ENCODE measurements around the gene KCNK7.

KCNK7 gene

GRCh38 chr11:65634440-65634839 is 38.8 kb upstream of the KCNK7 start:
- no peaks in the 10 kb centered on the region for H3K27me3 ChIP-seq (ENCODE audit: insufficient read depth, low read depth)
- H4K20me1 ChIP-seq (ENCODE audit: insufficient read depth), result no peaks in the 10 kb centered on the region
- H3K9ac ChIP-seq, result no peak overlapping the region
- no peaks in the 10 kb centered on the region for H3K79me2 ChIP-seq (ENCODE audit: insufficient read depth, low read depth)
- H3K4me2 ChIP-seq, result no peak overlapping the region
- no peaks in the 10 kb centered on the region; the same call in 1 of the 2 replicates for H3K36me3 ChIP-seq (ENCODE audit: insufficient read depth)
- no peak for TF ChIP-seq CTCF (conservative IDR thresholded peaks at IDR 0.05; ENCODE audit: low read depth, low read length)
- peaks cover 17% of the 10 kb centered on the region for H3K4me1 ChIP-seq (ENCODE audit: low read depth, poor library complexity, severe bottlenecking)
- no peak overlapping the region for H3K4me3 ChIP-seq (IDR thresholded peaks at IDR 0.05; ENCODE audit: insufficient read depth, low read depth, low read length)
- no peak overlapping the region for H3K27ac ChIP-seq
- H2AFZ ChIP-seq (ENCODE audit: low read depth), result no peak overlapping the region

- Histone ChIP-seq H3K9ac (no peak overlapping the region), H3K79me2 (ENCODE audit: insufficient read depth, low read depth) (no peaks in the 10 kb centered on the region), H4K20me1 (ENCODE audit: insufficient read depth) (no peaks in the 10 kb centered on the region), H3K4me1 (ENCODE audit: low read depth, poor library complexity, severe bottlenecking) (peaks cover 17% of the 10 kb centered on the region), H3K36me3 (ENCODE audit: insufficient read depth) (no peaks in the 10 kb centered on the region; the same call in 1 of the 2 replicates), H3K4me2 (no peak overlapping the region), H3K27ac (no peak overlapping the region), H2AFZ (ENCODE audit: low read depth) (no peak overlapping the region), H3K27me3 (ENCODE audit: insufficient read depth, low read depth) (no peaks in the 10 kb centered on the region), H3K4me3 (IDR thresholded peaks at IDR 0.05; ENCODE audit: insufficient read depth, low read depth, low read length) (no peak overlapping the region)
- no peak for TF ChIP-seq CTCF (conservative IDR thresholded peaks at IDR 0.05; ENCODE audit: low read depth, low read length)
Measured at GRCh38 chr11:65634109-65634436, 38.5 kb upstream of the KCNK7 start.

GRCh38 chr11:65633390-65634108 is 37.9 kb upstream of the KCNK7 start:
- Histone ChIP-seq H2AFZ (ENCODE audit: low read depth) (no peak overlapping the region), H3K79me2 (ENCODE audit: insufficient read depth, low read depth) (no peaks in the 10 kb centered on the region), H4K20me1 (ENCODE audit: insufficient read depth) (no peaks in the 10 kb centered on the region), H3K4me2 (no peak overlapping the region), H3K9ac (no peak overlapping the region), H3K36me3 (ENCODE audit: insufficient read depth) (no peaks in the 10 kb centered on the region; the same call in 1 of the 2 replicates), H3K4me1 (ENCODE audit: low read depth, poor library complexity, severe bottlenecking) (peaks cover 14% of the 10 kb centered on the region), H3K4me3 (IDR thresholded peaks at IDR 0.05; ENCODE audit: insufficient read depth, low read depth, low read length) (no peak overlapping the region), H3K27ac (no peak overlapping the region), H3K27me3 (ENCODE audit: insufficient read depth, low read depth) (no peaks in the 10 kb centered on the region)
- no peak for TF ChIP-seq CTCF (conservative IDR thresholded peaks at IDR 0.05; ENCODE audit: low read depth, low read length)

- no peaks in the 10 kb centered on the region; the same call in 1 of the 2 replicates for H3K36me3 ChIP-seq (ENCODE audit: insufficient read depth)
- no peak overlapping the region for H3K27ac ChIP-seq
- no peak overlapping the region for H3K4me3 ChIP-seq (IDR thresholded peaks at IDR 0.05; ENCODE audit: insufficient read depth, low read depth, low read length)
- H3K27me3 ChIP-seq (ENCODE audit: insufficient read depth, low read depth), result no peaks in the 10 kb centered on the region
- H3K9ac ChIP-seq, result no peak overlapping the region
- no peaks in the 10 kb centered on the region for H3K79me2 ChIP-seq (ENCODE audit: insufficient read depth, low read depth)
- no peak for TF ChIP-seq CTCF (conservative IDR thresholded peaks at IDR 0.05; ENCODE audit: low read depth, low read length)
- no peaks in the 10 kb centered on the region for H3K4me1 ChIP-seq (ENCODE audit: low read depth, poor library complexity, severe bottlenecking)
- H3K4me2 ChIP-seq, result no peak overlapping the region
- H4K20me1 ChIP-seq (ENCODE audit: insufficient read depth), result no peaks in the 10 kb centered on the region
- no peak overlapping the region for H2AFZ ChIP-seq (ENCODE audit: low read depth)
Measured at GRCh38 chr11:65630215-65630614, 34.6 kb upstream of the KCNK7 start.
